Raji (cell line): Measurements from ENCODE around the gene CMIP.

ENCODE experiments used
- POLR2A ChIP-seq: IDR thresholded peaks from 2 replicates; pipeline ENCODE4 v1.6.1; 2011; ENCODE audit warnings: low read depth, low read length, control low read depth; ENCODE audit not compliant: insufficient read depth

The CMIP gene

DNA sequence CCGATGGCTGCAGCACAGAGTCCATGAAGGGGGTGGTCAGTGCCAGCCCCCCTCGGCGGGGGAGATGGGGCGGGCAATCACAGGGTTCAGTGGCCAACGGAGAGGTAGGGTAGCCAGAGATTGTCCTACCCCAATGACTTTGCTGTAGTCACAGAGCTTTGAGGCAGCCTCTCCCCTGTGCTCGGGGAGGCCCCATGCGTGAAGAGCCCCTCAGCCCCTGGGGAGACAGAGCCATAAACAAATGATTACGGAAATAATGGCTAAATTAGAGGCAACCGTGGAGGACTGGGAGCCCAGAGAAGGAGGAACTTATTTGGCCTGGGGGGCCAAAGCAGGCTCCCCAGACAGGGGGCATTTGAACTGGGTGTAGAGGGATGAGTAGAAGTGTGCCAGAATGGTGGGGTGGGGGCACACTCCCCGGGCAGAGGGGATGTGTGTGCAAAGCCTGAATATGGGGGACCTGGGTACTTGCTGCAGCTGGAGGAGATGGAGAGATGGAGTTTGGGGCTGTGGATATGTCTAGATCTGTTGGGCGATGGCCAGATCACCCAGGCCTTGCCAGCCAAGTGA is 164.8 kb downstream of the CMIP start:
- no peak for TF ChIP-seq POLR2A

DNA sequence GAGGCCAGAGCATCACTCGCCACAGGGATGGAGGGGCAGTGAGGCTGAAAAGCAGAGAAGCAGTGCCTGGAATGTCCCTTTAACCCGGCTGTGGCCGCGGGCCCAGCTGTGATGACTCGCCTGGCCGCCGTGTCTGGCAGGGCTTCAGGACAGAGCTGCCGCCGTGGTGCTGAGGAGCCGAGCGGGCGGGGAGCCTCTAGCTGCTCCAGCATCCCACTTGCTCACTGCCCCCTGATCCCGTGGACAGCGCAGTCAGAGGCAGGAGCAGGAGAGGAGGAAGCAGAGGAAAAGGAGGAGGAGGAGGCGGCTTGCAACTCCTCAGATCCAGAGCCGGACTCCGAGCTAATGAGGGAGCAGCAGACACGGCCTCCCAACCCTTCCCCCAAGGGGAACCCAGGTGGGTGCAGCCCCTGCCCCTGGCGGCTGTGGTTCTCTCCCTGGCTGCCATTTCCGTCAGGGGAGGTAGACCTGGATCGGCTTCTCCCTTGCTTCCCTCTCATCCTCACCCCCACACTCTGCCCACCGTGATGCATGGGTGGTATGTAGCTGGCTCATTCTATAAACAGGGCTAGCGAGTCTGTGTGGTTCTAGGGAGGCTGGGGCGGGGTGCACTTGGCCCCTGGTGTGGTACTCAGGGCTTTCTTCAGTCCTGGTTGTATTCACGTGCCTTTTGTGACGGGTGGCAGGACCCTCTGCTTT is 165.7 kb downstream of the CMIP start:
- TF ChIP-seq POLR2A, result no peak

DNA sequence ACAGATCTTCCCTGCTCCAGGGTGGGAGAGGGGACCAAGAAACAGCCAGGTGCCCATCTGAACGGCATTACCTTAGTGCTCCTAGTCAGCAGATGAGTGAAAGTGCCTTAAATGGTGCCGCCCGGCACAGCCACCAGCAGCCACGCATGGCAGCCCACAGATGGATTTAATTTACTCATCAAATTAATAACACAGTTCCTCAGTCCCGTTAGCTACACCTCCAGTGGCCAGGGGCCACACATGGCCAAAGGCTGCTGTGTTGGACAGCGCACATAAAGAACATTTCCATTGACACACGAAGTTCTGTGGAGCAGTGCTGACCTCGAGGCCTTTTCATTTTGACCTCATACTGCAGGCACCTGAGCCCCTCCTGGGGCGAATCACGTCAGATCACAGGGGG is 166.3 kb downstream of the CMIP start:
- no peak for TF ChIP-seq POLR2A

DNA sequence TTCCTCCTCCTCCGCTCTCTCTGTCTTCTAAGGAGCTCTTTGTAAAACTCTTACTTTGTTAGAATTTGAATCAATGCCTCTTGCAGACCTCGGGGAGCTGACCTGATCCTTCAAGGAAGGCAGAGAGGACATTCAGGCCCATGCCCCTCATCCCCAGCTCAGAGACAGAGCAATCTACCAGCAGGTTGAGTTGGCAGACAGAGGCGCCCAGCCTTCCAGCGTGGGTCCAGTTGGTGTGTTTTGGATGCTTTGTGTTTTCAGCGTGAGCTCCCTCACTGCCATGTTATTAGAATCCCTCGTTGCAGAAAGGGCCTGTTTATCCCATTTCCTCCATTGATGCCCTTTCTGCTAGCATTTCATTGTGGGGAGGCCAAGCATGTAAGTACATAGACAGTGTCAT is 167.1 kb downstream of the CMIP start:
- no peak for TF ChIP-seq POLR2A

DNA sequence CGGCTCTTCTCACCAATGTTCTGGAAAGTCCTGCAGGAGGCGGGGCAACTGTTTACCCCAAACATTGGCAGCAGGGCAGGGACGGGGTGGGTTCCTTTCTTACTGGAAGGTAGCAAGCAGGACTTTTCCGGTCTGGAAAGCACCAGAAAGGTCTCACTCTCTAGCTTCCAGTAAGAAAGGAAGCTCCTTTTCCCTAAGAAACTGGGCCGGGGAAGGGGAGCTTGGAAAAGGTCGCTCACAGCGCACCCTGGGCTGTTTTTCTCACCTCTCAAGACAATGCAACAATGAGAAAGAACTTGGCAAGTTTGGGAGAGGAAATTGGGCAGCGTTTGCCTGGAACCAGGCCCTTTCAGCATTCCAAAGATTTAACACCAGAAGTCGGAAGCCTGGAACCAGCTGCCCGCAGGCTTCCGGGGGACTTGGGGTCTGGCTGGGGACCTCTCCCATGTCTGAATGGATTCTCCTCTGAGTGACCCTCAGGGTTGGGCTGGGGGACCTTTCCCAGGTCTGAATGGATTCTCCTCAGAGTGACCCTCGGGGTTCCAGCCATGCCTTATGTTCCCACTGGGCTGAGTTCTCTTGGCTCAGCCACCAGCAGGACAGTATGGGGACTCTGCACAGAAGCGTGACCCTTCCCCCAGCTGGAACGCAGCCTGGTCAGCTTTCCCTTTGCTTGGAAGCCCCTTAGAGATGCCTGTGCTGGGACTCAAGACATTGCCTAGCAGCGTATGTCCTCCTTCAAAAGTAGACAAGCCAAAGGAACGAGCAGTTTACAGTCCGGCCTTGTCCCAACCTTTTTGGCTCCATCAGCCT is 167.9 kb downstream of the CMIP start:
- TF ChIP-seq POLR2A, result no peak

DNA sequence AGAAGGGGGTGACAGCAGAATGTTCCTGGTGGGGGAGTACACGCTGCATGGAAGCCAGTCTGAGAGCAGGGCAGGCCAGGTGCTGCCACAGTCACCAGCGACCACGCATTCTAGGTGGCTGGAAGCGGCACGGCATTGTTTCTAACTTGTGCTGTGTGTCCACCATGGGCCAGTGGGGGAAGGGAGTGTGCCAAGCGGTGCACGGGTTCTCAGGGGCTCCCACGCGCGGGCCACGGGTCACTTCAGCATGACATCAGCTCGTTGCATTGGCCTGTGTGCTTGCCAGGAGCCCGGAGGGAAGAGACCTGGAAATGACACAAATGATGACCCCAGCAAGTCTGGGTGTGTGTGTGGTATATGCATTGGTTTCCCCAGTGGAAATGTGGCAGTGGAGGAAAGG is 169.6 kb downstream of the CMIP start:
- TF ChIP-seq POLR2A, result no peak

DNA sequence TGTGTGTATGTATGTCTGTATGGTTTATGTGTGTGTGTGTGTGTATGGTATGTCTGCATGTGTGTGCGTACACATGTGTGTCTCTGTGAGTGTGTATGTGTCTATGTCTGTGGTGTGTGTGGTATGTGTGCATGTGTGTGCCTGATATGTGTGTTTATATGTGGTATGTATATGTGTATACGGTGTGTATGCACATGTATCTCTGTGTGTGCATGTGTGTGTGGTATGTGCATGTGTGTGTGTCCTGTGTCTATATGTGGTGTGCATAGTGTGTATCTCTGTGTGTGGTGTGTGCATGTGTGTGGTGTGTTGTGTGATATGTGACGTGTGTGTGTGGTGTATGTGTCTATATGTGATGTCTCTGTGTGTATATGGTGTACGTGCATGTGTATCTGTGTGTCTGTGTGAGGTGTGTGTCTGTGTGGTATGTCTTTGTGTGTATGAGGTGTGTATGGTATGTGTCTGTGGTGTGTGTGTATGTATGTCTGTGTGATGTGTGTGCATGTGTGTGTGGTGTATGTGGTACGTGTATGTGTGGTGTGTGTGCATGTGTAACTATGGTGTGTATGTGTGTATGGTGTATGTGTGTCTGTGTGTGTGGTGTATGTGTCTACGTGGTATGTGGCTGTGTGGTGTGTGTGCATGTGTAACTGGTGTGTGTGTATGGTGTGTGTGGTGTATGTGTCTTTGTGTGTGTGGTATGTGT is 170.2 kb downstream of the CMIP start:
- TF ChIP-seq POLR2A, result no peak

DNA sequence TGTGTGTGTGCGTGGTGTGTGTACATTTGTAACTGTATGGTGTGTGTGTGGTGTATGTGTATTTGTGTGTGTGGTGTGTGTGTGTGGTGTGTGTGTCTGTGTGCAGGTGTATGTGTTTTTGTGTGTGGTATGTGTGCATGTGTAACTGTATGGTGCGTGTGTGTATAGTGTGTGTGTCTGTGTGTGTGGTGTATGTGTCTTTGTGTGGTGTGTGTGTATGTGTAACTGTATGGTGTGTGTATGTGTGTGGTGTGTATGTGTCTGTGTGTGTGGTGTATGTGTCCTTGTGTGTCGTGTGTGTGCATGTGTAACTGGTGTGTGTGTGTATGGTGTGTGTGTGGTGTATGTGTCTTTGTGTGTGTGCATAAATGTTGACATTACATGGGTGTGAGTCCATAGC is 170.8 kb downstream of the CMIP start:
- no peak for TF ChIP-seq POLR2A

DNA sequence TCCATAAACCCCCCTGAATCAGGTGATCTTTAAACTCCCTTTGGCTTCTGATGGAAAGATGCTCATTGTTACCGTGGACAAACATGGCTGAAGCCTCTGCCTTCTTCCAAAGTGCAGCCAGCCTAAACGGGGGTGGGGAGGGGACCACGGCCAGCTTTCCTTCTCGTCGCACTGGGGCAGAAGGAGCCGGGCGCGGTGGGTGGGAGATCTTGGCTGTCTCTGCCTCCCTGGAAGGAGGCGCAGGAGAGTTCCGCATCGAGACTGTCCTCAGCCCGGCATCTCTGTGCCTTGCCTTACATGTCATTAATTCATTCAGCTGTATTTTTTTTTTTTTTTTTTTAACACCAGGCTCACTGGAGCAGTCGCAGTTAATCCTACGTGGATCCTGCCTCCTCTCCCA is 171.2 kb downstream of the CMIP start:
- TF ChIP-seq POLR2A, result no peak

DNA sequence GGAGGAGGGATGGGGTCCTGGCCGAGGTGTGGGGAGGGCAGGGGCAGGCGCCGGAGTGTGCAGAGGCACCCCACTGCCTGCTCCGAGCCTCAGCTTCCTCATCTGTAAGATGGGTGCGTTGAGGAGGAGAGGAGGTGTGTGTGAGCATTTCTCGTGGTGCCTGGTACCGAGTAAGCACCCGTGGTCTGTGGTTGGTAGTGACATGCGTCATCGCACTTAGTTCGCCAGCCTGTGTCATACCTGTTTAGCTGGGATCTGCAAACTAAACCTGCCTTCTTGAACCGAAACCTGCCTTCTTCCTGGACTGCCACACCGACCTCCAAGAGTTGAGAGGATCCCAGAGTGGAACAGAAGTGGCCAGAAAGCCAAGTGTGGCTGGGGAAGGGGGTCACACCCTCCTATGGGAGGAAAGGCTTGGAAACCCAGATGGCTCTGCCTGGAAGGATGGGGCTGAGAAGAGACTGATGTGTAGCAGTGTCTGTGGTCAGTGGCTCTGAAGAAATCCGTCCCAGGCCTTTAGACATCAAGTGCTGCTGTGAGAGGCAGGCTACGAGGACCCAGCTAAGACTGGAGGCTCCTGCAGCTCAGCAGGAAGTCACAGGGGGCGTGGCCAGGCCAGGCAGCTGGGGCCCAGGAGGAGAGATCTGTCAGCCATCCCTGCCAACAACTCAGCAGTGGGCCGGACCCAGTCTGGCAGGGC is 171.9 kb downstream of the CMIP start:
- no peak for TF ChIP-seq POLR2A

DNA sequence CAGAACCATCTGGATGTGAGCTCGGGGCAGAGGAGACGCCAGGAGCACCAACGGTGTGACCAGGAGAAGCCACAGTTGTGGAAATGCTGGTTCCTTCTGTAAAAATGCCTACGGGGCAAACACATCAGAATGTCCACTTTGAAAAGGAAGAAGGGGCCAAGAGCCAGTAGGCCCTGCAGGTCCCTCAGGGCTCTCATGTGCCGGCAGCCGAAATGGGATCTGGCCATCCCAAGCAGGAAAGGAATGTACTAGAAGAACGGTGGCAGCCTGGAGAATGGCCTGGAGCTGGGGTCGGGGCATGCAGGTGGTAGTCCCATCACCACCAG is 172.4 kb downstream of the CMIP start:
- no peak for TF ChIP-seq POLR2A

DNA sequence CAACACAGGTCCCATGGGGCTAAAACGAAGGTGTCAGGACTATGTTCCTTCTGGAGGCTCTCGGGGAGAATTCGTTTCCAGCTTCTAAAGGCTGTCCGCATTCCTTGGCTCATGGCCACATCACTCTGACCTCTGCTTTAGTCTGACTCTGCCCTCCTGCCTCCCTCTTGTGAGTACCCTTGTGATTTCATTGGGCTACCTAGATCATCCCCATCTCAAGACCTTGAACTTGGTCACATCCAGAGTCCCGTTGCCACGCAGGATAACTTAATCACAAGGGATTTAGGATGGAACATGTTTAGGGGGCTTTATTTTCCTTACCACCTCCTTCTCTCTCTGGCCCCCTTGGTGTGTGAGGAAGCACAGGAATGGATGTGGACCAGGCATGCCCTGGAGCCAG is 173.6 kb downstream of the CMIP start:
- TF ChIP-seq POLR2A, result no peak

DNA sequence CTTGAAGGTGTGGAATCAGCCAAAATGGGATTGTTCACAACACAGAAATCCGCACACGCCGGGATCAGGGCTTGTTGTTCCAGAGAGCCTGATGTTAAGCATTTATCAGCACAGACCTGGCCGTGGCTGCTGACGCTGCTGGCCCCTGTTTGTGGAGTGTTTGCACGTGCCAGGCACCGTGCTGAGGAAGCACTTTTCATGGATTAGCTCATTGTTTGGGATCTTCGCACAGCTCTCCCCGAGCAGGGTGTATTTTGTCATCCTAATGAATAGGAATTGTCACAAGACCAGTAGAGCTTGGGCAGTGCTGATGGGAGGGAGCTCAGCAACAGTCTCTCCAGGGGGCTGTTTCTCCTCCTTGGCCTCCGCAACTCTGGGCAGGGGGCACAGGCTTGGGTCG is 174.1 kb downstream of the CMIP start:
- no peak for TF ChIP-seq POLR2A

DNA sequence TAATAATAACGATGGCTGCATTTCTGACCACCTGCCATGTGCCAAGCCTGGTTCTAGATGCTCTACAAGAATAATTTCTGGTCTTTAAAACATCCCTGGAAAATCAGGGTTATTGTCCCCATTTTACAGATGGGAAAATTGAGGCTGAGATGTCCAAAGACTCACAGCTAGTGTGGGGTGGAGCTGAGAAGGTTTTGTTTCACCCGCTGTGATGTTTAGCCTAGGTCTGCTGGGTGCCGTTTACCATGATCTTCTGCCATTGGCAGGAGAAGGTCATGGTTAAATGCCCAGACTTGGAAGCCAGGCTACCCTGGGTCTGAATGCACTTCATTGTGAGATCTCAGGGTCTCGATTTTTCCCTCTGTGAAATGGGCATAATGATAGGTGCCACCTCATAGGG is 175.4 kb downstream of the CMIP start:
- TF ChIP-seq POLR2A, result no peak

DNA sequence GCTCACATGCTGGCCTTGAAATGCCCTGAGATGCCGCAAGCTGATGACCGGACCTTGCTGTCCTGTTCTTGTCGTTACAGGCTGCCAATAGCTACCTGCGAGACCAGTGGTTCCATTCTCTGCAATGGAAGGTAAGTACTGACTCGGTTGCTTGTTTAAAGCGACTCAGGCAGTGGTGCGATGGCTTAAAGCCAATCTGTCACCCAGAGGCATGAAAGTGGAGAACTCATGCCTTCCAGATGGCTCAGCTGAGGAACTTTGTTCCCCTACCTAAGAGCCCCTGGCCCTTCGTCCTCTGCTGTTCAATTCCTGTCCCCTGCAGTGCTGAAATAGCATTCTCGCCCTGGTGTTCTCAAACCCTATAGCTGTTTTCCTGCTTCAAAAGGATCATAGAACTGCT is 176.2 kb downstream of the CMIP start:
- TF ChIP-seq POLR2A, result no peak

DNA sequence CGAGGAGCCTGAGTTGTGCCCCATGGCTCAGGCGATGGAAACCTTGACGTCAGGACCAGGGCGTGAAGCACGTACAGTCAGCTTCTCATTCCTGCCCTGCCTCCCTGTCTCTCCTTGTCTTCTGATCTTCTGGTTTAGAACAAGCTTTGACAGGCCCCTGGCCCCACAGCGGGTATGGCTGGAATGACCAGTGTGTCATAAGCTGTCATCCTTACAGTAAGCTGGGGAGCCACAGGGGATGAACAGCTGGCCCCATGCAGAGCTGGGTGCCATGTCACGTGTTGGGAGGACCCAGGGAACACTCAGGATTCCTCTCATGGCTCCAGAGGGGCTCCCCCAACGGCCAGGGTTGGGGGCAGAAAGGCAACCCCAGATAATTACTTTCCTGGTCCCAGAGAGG is 176.9 kb downstream of the CMIP start:
- TF ChIP-seq POLR2A, result no peak
